HG02798 (cell line): ENCODE data around the gene ARL2BP.

ENCODE experiments used
- ATAC-seq: cut with Tn5 transposase; IDR thresholded peaks from one replicate; pipeline ENCODE4 v1.9.1; 2021; ENCODE audit warnings: mild to moderate bottlenecking; ENCODE audit not compliant: unreplicated experiment, poor library complexity

ARL2BP gene

GRCh38 chr16:57279780-57280638 is 35.0 kb downstream of the ARL2BP start:
- no peak for ATAC-seq

DNA sequence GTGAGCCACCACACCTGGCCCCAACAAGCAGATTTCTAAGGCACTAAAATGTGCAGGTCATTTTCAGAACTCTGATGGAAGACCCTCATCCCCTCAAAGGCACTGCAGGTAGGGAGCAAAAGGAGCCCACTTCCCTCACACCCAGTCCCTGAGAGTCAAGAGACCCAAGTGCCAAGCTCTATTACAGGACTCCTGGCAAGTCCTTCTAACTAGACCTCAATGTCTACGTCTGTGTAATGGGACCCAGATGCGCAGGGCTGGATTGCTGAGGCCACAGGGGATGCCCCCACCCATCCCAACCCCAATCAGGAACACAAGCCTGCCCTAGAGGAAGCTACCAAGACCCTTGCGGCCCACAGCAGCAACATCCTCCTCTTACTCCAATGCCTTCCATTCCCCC is 36.7 kb downstream of the ARL2BP start:
- no peak for ATAC-seq

GRCh38 chr16:57282510-57283213 is 37.6 kb downstream of the ARL2BP start:
- ATAC-seq, result no peak

- ATAC-seq, result no peak
Observed at GRCh38 chr16:57283214-57283958, 38.3 kb downstream of the ARL2BP start.

GRCh38 chr16:57283959-57284208 is 38.8 kb downstream of the ARL2BP start:
- ATAC-seq, result no peak

DNA sequence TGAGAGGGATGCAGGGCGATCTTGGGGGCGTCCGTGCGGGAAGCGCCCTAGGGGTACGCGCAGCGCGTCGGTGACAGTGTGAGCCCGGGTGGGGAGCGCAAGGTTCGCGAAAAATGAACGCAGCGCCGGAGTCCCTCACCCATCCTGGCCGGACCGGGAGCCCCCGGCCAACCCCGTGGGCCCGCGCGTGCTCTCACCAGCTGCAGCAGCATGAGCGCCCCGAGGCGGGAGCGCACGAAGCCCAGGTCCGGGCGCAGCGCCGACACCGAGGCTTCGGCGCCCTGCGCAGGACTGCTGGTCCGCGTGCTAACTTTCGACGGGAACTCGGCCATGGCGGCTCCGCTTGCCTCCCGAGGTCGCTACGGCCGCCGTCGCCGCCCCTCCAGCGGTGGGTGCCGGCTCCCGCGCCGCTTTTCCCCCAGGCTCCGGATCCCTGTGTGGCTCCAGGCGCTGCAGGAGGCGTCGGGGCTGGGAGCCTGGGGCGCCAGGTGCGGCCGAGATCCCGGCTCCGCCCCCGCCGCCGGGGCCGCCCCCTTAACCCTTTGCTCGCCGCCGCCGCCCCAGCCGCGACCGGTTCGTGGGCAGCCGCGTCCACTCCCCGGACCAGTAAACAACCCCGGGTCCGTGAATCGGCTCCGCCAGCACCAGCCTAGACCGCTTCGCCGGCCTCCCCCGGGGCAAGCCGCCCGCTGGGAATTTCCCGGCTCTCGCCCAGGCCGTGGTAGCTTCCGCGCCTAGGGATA is 39.3 kb downstream of the ARL2BP start, which contains the start of gene PLLP:
Gene PLLP (minus strand): TSS at position 464 of the 743 bp plus-strand sequence. CDS start 132 bp downstream, at position 332.
- ATAC-seq, result no peak

DNA sequence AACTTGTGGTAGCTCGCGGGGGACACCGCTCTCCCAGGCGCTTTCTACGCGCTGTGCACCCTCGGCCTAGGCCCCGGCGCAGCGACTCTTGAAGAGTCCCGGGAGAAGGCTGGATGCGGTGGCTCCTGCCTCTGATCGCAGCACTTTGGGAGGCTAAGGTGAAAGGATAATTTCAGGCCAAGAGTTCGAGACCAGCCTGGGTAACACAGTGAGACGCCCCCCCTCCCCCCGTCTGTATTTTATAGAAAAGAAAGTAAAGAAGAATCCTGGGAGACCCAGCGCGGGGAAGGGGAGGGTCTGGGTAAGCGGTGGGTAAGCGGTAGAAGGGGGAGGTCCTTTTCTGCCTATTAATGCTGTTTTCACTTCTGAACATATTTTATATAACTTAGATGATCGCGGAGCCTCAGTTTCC is 39.9 kb downstream of the ARL2BP start:
- ATAC-seq, result no peak

- ATAC-seq, result no peak
Observed at GRCh38 chr16:57285379-57285778, 40.3 kb downstream of the ARL2BP start.

- ATAC-seq, result no peak
Observed at GRCh38 chr16:57289391-57290257, 44.6 kb downstream of the ARL2BP start.

DNA sequence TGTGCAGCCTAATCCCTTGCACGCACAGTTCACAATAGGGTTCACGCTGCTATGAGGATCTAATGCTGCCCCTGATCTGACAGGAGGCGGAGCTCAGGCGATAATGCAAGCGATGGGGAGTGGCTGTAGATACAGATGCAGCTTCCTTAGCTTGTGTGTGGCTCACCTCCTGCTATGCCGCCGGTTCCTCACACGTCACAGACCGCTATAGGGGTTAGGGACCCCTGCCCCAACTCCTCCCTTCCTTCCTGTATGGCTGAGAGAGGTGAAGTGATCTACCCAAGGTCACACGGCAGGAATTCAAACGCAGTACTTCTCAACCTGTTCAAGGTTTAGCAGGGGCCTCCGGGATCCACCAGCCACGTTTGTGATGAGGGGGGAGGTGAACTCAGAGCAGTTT is 52.8 kb downstream of the ARL2BP start:
- no peak for ATAC-seq

DNA sequence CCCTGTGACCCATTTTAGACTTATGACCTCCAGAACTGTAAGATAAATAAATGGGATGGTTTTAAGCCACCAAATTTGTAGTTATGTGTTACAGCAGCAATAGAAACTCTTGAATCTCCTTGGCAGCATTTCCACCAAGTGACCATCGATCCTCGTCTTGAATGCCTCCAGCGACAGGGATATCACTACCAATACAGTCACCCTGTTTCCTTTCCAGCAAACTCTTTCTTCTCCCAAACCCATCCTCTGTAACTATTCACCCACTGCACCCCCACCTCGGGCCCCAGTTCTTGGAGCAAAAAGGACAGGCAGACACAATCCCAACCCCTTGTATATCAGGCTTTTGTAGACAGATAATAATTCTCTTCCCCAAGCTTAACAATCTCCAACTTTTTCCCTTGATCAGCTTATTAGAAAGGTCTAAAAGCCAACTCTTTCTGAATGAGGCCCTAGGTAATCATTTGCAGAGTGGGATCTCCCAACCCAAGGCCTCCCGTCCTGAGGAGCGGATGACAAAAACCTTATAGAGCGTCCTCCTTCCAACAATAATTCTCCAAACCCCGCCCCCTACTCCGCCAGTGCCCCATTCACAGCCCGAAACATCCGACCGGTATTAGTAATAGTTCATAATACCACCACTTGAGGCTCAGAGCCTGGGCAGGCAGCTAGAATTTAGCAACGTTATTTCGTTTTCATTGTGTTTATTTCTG is 54.1 kb downstream of the ARL2BP start:
- ATAC-seq, result peak; percentile 5

DNA sequence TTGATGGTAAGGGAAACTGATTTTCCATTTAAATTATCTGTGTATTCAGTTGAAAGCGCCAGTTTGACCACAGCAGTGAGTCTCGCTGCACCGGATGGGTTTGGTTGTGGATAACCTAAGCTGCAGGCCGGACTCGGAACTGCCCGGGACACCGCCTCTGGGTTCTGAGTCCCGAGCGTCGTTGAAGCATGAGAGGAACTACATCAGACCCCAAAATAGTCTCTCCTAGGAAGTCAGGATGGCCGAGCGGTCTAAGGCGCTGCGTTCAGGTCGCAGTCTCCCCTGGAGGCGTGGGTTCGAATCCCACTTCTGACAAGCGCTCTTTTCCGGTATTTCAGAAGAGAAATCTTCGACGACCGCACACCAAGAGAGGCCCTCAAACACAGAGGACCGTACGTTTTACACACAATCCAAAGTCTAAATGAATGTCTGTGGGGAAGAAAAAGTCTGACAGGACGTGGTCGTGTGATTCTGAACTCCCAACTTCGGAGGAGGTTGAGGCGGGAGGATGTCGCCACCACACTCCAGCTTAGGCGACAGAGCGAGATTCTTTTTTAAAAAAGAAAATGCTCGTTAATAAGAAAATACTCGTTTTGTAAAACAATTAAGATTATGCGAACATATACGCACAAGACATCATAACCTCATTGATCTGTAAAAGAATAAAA is 54.8 kb downstream of the ARL2BP start:
- ATAC-seq, result peak; percentile 49

DNA sequence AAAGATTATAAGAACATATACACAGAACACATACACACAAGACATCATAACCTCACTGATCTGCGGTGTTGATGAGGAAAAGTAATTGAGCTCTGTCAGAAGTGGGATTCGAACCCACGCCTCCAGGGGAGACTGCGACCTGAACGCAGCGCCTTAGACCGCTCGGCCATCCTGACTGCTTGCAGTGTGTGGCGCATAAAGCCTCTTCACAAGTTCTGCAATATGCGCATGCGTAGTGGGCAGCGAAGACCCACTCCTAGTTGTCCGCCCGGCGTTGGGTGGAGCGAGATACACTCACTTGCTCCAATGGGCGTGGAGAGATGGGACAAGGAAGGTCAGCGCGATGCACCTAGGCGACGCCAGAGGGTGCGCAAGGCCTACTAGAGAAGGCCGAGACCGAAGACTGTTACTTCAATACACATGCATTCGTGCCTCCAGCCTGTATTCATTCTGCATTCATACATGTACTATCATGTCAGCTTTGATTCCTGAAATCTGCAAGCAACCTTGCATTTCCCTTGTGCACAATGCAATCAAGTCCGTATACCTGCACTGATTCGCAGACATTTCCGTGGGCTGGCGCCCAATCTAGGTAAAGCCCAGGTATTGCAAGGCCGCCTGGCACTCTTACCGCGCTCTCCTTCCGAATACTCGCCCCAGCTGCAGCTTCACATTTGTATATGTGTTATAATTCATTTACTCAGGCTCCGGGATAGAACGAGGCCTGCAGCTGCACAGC is 55.5 kb downstream of the ARL2BP start:
- peak; percentile 88 for ATAC-seq

DNA sequence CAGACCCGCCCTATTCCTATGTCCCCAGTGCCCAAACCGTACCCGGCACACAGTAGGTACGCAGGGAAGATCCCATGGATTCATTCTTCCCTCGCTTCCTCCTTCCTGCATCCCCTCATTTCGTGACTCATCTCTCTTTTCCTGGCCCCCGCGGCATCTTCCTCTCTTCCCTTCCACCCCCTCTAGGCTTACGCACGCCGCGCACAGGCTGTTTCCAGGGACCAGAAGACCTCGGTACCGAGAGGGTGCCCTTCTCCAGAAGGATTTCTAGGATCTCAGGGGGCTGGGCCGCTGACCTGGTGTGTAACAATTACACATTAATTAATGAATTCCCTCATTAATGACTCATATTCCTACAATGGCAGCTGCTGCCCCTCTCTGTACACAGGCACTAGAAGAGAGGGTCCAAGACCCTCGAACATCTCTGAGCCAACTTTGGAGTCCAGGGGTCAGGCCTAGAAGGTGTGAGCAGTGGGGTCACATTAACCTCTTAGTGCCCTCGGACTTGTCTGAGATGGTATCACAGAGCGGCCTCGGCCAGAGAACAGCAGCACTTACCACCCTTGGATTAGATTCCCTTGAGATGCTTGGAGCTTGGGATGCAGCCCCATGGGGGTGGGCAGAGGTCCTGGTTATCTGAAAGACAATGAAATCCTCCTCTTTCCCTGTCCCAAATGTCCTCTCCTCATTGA is 56.2 kb downstream of the ARL2BP start:
- ATAC-seq, result no peak
